SU-DHL-6 (cell line): ENCODE results near the gene WNT5A.

Experiments
- H2AFZ ChIP-seq: fragments of 200-600 bp; sonication (generic); 2 replicates; pipeline ENCODE4 v1.6.1; 2014; ENCODE audit warnings: low read depth, mild to moderate bottlenecking, moderate library complexity, mixed read lengths, antibody characterized with exemption, low read length; ENCODE audit not compliant: severe bottlenecking
- H3F3A ChIP-seq: fragments of 200-600 bp; shearing (Covaris generic); 2 replicates; pipeline ENCODE4 v1.6.0; 2016; ENCODE audit warnings: antibody characterized with exemption, mild to moderate bottlenecking; ENCODE audit not compliant: insufficient read depth
- H3K27ac ChIP-seq: fragments of 200-600 bp; sonication (generic); 2 replicates; pipeline ENCODE4 v1.5.1; 2016; ENCODE audit warnings: low read depth, mild to moderate bottlenecking, low read length, moderate library complexity, mixed read lengths
- H3K27me3 ChIP-seq: fragments of 200-600 bp; sonication (generic), shearing (Covaris generic); 2 replicates; pipeline ENCODE4 v1.6.0; 2014; ENCODE audit warnings: mild to moderate bottlenecking, low read length
- H3K36me3 ChIP-seq: fragments of 200-600 bp; sonication (generic); 2 replicates; pipeline ENCODE4 v1.6.1; 2014; ENCODE audit warnings: mild to moderate bottlenecking, low read length, mixed read lengths
- H3K4me2 ChIP-seq: fragments of 300-600, 200-600 bp; shearing (Covaris generic), sonication (generic); 2 replicates; pipeline ENCODE4 v1.6.0; 2014; ENCODE audit warnings: low read length, low read depth, mild to moderate bottlenecking; ENCODE audit not compliant: poor library complexity, severe bottlenecking
- H3K4me3 ChIP-seq: fragments of 200-600 bp; sonication (generic); 2 replicates; pipeline ENCODE4 v1.5.1; 2014; ENCODE audit warnings: antibody characterized with exemption, low read length, mild to moderate bottlenecking, mixed read lengths; ENCODE audit not compliant: insufficient read depth, poor library complexity, severe bottlenecking
- H3K79me2 ChIP-seq: fragments of 200-600 bp; sonication (generic); 2 replicates; pipeline ENCODE4 v1.6.1; 2014; ENCODE audit warnings: mild to moderate bottlenecking, low read length, moderate library complexity; ENCODE audit not compliant: insufficient read depth
- H3K9ac ChIP-seq: fragments of 200-600 bp; sonication (generic); 2 replicates; pipeline ENCODE4 v1.7.0; 2014; ENCODE audit warnings: mild to moderate bottlenecking, low read length
- H3K9me2 ChIP-seq: fragments of 200-600 bp; sonication (generic); replicated peaks from 2 replicates; pipeline ENCODE4 v1.6.1; 2014; ENCODE audit warnings: low read length; ENCODE audit not compliant: insufficient read depth
- H3K9me3 ChIP-seq: fragments of 200-600 bp; sonication (generic); 2 replicates; pipeline ENCODE4 v1.6.1; 2014; ENCODE audit warnings: low read length, mixed read lengths; ENCODE audit not compliant: insufficient read depth
- H4K20me1 ChIP-seq: fragments of 200-600 bp; sonication (generic); 2 replicates; pipeline ENCODE4 v1.6.1; 2014; ENCODE audit warnings: low read depth, mild to moderate bottlenecking, antibody characterized with exemption, low read length, moderate library complexity, mixed read lengths
- CTCF ChIP-seq: fragments of 200-600 bp; sonication (generic); IDR thresholded peaks from one replicate; pipeline ENCODE4 v1.5.1; 2017; ENCODE audit warnings: antibody characterized with exemption, mild to moderate bottlenecking, low read length, moderate library complexity; ENCODE audit not compliant: insufficient read depth, poor library complexity, severe bottlenecking
- EZH2phosphoT487 ChIP-seq: fragments of 200-600 bp; sonication (generic), shearing (Covaris generic); conservative IDR thresholded peaks from 2 replicates; pipeline ENCODE4 v1.6.1; 2018; ENCODE audit warnings: mild to moderate bottlenecking, antibody characterized with exemption, low read length, moderate library complexity, mixed read lengths

Gene WNT5A

GRCh38 chr3:55524565-55525244 lies 37.6 kb upstream of the WNT5A start:
- Histone ChIP-seq H3K9me3 (no peaks in the 10 kb centered on the region), H3K4me3 (no peak overlapping the region), H3K4me2 (no peak overlapping the region), H3K79me2 (no peaks in the 10 kb centered on the region), H3K27ac (no peak overlapping the region), H4K20me1 (no peaks in the 10 kb centered on the region), H3K36me3 (no peaks in the 10 kb centered on the region), H3K9me2 (no peaks in the 10 kb centered on the region; the same call in 1 of the 2 replicates), H2AFZ (no peak overlapping the region), H3K27me3 (no peaks in the 10 kb centered on the region), H3K9ac (no peak overlapping the region), H3F3A (no peaks in the 10 kb centered on the region)
- TF ChIP-seq EZH2phosphoT487 (no peak), CTCF (no peak)

- no peak overlapping the region for H3K4me3 ChIP-seq
- no peak overlapping the region for H3K4me2 ChIP-seq
- no peaks in the 10 kb centered on the region for H4K20me1 ChIP-seq
- H3K79me2 ChIP-seq: no peaks in the 10 kb centered on the region
- no peaks in the 10 kb centered on the region for H3K27me3 ChIP-seq
- no peak overlapping the region for H3K9ac ChIP-seq
- no peak overlapping the region for H3K27ac ChIP-seq
- H3K36me3 ChIP-seq: no peaks in the 10 kb centered on the region
- TF ChIP-seq CTCF (no peak), EZH2phosphoT487 (no peak)
- H3K9me2 ChIP-seq: no peaks in the 10 kb centered on the region; the same call in 1 of the 2 replicates
- no peaks in the 10 kb centered on the region for H3K9me3 ChIP-seq
- no peaks in the 10 kb centered on the region for H3F3A ChIP-seq
- no peak overlapping the region for H2AFZ ChIP-seq
These were observed 36.4 kb upstream of the WNT5A start for GRCh38 chr3:55523471-55523870.

GRCh38 chr3:55521738-55522421 lies 34.8 kb upstream of the WNT5A start:
- Histone ChIP-seq H3K27me3 (no peaks in the 10 kb centered on the region), H4K20me1 (no peaks in the 10 kb centered on the region), H3K36me3 (no peaks in the 10 kb centered on the region), H3K27ac (no peak overlapping the region), H3K79me2 (no peaks in the 10 kb centered on the region), H3K4me2 (no peak overlapping the region), H3K9me2 (no peaks in the 10 kb centered on the region; the same call in 1 of the 2 replicates), H3K9me3 (no peaks in the 10 kb centered on the region), H3K9ac (no peak overlapping the region), H2AFZ (no peak overlapping the region), H3F3A (no peaks in the 10 kb centered on the region), H3K4me3 (no peak overlapping the region)
- TF ChIP-seq CTCF (no peak), EZH2phosphoT487 (no peak)
